ENCODE measurements around the gene PTPRB.

DNA sequence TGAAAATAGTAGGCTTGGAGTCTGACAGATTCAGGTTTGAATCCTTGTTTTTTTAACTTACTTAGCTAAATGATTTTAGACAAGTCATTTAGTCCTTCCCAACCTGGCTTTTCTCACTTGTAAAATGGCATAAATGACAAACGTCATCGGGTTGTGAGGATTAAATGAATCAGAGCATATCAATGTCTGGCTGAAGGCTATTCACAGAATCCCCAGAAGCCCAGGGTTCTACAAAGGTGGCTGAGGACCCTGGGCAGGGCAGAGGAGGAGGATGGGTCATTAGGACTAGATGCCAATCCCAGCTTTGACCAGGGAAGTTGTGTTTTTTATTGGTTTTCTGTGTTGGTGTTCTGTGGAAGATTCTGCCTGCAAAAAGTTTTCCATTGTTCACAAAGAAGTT lies 7.6 kb upstream of the PTPRB start:
- TF ChIP-seq POLR2A (IDR thresholded peaks at IDR 0.05; ENCODE audit: low read length) (no peak), CTCF (IDR thresholded peaks at IDR 0.05) (no peak), ZC3H11A (IDR thresholded peaks at IDR 0.05) (no peak), CEBPB (IDR thresholded peaks at IDR 0.05) (no peak), CHD4 (IDR thresholded peaks at IDR 0.05; ENCODE audit: borderline replicate concordance) (no peak), PHF8 (IDR thresholded peaks at IDR 0.05; ENCODE audit: borderline replicate concordance, low read depth) (no peak), SMC3 (IDR thresholded peaks at IDR 0.05) (no peak), CHD2 (IDR thresholded peaks at IDR 0.05; ENCODE audit: low read length, partially characterized antibody) (no peak), MYC (IDR thresholded peaks at IDR 0.05; ENCODE audit: borderline replicate concordance, low read length) (no peak), MAZ (IDR thresholded peaks at IDR 0.05; ENCODE audit: borderline replicate concordance, low read depth, low read length) (no peak), JUNB (IDR thresholded peaks at IDR 0.05) (no peak), RFX5 (IDR thresholded peaks at IDR 0.05) (no peak)
